GM21529 (cell line): ENCODE results near the gene DMAP1.

Experiments
- ATAC-seq: cut with Tn5 transposase; IDR thresholded peaks from one replicate; pipeline ENCODE4 v1.9.1; 2021; ENCODE audit not compliant: unreplicated experiment

DMAP1 gene

GRCh38 chr1:44228218-44228617, 14.9 kb downstream of the DMAP1 start:
- ATAC-seq = no peak

GRCh38 chr1:44229435-44230167, 16.3 kb downstream of the DMAP1 start:
- no peak for ATAC-seq

- no peak for ATAC-seq
Observed at GRCh38 chr1:44230796-44231195, 17.5 kb downstream of the DMAP1 start.

- no peak for ATAC-seq
Observed at GRCh38 chr1:44233593-44233992, 20.3 kb downstream of the DMAP1 start.

DNA sequence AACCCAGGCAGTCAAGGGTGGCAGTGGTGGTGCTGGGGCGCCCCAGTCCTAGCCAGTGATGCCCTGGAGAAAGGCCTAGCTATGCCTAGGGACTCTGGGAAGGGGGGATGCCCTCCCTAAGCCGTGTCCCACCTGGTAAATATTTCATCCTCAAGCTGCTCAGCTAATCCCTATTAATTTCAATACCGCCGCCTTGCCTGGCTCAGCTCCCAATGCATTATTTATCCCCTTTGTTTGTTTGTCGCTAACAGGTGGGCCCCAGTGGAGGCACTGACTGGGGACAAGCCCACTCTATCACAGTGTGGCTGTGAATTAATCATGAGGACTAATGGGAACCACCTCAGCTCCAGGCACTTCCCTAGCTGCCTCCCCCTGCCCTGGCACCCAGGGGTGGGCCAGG, 22.5 kb downstream of the DMAP1 start:
- ATAC-seq = no peak

DNA sequence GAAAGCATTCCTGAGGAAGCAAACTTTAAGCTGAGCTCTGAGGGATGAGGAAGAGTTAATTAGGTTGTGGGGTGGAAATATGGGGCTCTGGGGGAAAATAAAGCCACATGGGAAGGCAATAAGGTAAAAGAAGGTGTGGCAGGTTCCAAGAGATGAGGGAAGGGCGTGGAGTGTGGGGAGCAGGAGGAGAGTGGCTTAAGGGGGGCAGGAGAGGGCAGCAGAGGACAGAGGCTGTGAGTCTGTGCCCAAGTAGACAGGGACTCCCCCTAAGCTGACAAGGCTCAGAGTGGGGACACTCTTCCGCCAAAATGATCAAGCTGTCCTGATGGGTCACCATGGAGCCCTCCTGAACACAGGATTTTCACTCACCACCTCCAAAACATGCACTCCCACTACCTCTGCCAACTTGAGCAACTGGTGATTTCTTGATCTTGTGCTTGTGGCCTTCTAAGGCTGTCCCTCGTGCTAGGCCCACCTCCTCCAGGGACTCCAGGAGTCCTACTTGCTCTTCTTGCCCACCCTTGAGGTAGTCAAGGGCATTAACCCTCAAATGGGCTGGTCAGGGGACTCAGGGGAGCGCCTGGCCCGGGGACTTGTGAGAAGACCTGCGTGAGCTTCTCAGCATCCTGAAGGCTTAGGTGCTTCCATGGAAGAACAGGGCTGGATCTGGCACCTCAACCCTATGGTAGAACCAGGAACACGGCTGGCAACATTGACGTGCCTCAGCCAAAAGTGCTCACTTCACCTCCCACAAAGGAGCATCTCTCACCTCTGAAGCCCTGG, 23.4 kb downstream of the DMAP1 start:
- ATAC-seq = no peak

- no peak for ATAC-seq
Observed at GRCh38 chr1:44237721-44238457, 24.6 kb downstream of the DMAP1 start.

- ATAC-seq = no peak
Observed at GRCh38 chr1:44238660-44239059, 25.4 kb downstream of the DMAP1 start.

- no peak for ATAC-seq
Observed at GRCh38 chr1:44239331-44239960, 26.2 kb downstream of the DMAP1 start.

DNA sequence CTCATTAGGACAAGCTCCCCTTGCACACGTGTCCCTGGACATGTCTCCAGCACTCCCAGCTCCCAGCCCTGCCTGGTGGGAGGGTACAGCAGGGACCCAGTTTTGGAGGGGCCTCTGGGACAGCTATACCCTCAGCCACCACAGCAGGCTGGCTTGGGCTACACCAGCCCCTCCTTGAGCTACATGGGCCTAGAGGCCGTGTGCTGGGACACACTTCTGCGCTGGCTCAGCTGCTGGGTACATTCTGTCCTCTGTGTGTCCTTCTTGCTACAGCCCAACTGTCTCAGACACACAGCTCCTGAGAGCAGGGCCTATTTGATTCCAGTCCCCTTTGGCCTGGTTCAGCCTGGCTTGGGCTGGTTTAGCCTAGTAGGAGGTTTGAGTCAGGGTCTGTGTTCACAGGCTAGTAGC, 26.7 kb downstream of the DMAP1 start:
- no peak for ATAC-seq

DNA sequence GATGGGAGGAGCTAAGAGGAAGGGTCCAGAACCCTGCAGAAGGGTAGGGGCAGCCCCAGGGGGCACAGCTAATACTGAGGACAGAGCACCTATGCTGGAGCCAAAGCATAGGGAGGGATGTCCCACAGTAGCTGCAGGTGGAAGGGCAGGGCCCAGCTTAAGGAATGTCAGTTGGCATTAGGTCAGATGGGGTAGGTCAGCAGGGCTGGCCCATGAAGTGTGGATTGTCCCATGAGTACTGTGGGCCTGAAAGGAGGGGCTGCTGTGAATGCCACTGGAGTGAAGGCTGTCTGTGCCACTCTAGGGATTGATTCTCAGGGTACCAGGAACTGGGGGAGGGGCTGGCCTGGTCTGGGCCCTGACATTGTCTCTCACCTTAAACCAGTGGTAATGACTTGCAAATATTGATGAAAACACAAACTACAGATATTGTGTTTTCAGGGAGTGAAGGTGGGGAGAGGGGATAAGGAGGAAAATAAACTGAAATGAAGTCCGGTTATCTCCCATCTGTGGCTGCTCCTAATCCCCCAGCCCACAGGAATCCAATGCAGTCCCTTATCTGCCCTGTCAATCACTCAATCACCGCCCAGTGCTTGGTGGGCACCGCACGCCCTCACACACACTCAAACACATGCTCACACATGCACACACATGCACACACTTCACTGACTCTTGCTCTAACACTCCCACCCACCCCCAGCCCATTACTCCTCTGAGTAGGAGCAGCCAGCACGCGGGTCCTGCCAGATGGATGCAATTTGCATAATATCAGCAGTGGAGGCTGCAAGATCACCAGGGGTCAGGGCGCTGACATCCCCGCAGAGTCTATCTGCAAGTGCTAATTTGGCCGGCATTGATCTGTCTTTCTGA, 27.8 kb downstream of the DMAP1 start:
- no peak for ATAC-seq

- ATAC-seq = no peak
Observed at GRCh38 chr1:44242746-44243145, 29.5 kb downstream of the DMAP1 start.

DNA sequence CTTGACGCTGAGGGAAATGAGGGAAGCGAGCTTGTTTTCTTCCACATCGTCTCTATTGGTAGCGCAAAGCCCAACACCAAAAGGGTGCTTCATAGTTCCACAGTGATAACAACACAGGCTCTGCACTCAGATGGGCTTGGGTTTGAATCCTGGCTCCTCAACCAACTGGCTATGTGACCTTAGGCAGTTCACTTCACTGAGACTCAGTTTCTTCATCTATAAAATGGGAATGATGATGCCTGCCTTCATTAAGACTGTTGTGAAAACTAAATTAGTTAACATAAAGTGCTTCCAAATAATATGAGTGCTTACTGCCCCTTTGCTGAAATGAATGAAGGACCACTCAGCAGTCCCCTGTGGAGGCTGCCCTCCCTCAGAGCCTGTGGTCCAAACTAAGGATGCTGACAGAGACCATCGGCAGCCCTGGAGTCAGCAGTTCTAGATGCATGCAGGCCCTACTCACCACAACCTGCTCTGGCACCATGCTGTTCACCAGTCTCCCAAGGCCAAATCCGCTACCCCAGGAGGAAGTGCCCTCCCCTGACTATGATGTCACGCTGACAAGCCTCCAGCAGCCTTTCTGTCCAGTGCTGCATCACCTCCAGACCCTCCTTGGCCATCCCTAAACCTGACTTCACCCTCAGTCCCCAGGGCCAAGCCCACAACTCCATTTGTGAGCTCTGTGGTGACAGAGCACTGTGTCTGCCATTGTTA, 30.7 kb downstream of the DMAP1 start:
- ATAC-seq = no peak

GRCh38 chr1:44244986-44245385, 31.7 kb downstream of the DMAP1 start:
- ATAC-seq = no peak

- ATAC-seq = no peak
Observed at GRCh38 chr1:44246806-44247205, 33.5 kb downstream of the DMAP1 start.

DNA sequence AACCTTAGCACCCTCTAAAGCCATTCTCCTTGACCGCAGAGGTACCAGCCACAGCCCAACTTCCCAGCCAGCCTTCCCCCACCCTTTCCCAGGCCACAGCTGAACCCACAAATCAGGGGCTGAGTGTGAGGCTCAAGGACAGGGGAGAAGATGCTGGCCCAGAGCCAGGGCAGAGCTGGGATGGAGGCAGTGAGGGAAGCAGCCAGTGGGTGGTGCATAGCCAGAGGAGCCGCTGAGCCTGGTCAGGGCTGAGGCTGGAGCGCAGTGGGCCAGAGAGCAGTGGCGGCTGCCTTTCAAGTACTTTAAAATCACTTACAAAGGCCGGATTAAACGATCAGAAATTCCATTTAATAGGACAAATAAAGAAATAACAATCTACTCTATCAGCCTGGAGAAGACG, 36.3 kb downstream of the DMAP1 start:
- no peak for ATAC-seq

- no peak for ATAC-seq
Observed at GRCh38 chr1:44250068-44250781, 37.0 kb downstream of the DMAP1 start.

DNA sequence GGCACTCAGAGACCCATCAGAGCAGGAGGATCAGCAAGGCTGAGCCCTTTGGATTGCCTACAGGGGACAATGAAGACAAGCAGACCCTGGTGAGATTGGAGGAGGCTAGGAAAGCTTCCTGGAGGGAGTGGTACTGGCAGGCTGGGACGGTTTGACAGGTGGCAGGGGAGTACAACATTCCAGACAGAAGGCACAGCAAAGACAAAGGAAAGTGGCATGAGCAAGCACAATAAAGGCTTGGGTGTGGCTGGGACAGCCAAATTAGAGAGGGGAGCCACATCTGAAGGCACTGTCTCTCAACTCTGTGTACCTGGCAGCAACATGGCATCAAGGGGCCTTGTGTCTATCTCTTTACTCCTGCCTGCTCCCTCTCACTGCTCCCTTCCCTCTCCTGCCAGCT, 38.2 kb downstream of the DMAP1 start:
- ATAC-seq = no peak

DNA sequence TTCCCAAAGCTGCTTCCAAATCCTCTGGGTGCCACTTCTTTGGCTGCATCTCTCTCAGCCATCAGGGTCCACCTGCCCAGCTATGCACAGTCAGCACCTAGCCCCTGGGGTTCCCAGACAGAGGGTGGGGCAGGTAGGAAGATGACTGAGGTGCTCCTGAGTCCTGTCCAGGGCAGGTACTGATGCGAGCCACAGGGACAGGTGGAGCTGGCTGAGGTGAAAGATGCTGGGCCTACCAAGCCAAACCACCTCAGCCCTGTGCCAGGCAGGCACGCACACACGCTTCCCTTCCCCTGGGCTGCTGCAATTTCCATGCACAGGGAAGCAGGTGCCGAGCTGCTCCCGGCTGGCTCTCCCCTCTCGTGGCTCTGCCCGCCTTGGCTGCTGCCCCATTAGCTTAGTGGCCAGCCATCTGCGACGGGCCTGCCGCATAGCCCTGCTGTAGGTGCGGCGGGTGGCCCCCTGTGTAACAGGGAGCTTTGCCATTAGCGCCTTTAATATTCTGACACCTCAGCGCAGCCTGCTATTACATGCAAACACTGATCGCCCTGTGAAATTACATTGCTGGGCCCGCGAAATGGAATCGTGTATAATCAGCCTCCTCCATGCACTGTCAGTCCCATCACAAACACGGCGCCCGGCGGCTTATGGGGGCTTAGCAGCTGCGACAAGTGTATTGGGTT, 38.9 kb downstream of the DMAP1 start:
- ATAC-seq = no peak
